K562 (cell line): ENCODE results near the gene CALM1. TPM values are rescaled to one million over a fixed set of nuclear protein-coding genes. Genes with fewer than 3 reads are reported as not detected.
A peak's percentile ranks its signal among the peaks of the same experiment; 100 is the strongest.

Source experiments
- CEBPG ChIP-seq, 3 experiments: fragments of 200-800 bp in 1 of 3; sonication (Bioruptor generic) in 1 of 3; sonication (generic) in 1 of 3; formaldehyde crosslinking in 1 of 3; IDR thresholded peaks in 2 of 3; conservative IDR thresholded peaks in 1 of 3; 2 replicates each; pipeline versions ENCODE4 v1.6.1 to v1.8.0; 2016 to 2022; ENCODE audit warnings: missing compliant biosample characterization in 2 of 3, missing genetic modification characterization in 2 of 3, mild to moderate bottlenecking in 1 of 3, missing genetic modification reagents in 1 of 3
- FIP1L1 ChIP-seq: fragments of 200-400 bp; formaldehyde crosslinking; IDR thresholded peaks from 2 replicates; pipeline ENCODE4 v1.6.1; 2018; ENCODE audit warnings: mild to moderate bottlenecking, low read depth, low read length; ENCODE audit not compliant: poor library complexity, severe bottlenecking
- JUN ChIP-seq, 2 experiments: sonication (generic) in 1 of 2; formaldehyde crosslinking in 1 of 2; IDR thresholded peaks; 2 replicates each; pipeline versions ENCODE4 v1.6.1 to v1.8.0; 2012 to 2022; ENCODE audit warnings: borderline replicate concordance in 2 of 2, mild to moderate bottlenecking in 2 of 2, improper control_type of control experiment in 1 of 2, low read depth in 1 of 2, low read length in 1 of 2, missing genetic modification reagents in 1 of 2
- JUND ChIP-seq, 2 experiments: IDR thresholded peaks; 2 replicates in 1 of 2; 3 replicates in 1 of 2; pipeline ENCODE4 v1.6.1; 2011; ENCODE audit warnings: borderline replicate concordance in 2 of 2, low read depth in 2 of 2, low read length in 2 of 2, improper control_type of control experiment in 1 of 2, missing biosample characterization in 1 of 2, missing genetic modification characterization in 1 of 2, missing genetic modification reagents in 1 of 2
- KDM2B ChIP-seq: fragments of 250-450 bp; sonication (Bioruptor Pico); IDR thresholded peaks from 2 replicates; pipeline ENCODE4 v1.8.0; 2021; ENCODE audit warnings: mild to moderate bottlenecking, moderate library complexity
- NEUROD1 ChIP-seq: fragments of 150-350 bp; IDR thresholded peaks from 2 replicates; pipeline ENCODE4 v1.6.1; 2014; ENCODE audit warnings: borderline replicate concordance, low read length, low read depth; ENCODE audit not compliant: partially characterized antibody
- RBM25 ChIP-seq: fragments of 200-400 bp; formaldehyde crosslinking; IDR thresholded peaks from 2 replicates; pipeline ENCODE4 v1.6.1; 2018; ENCODE audit warnings: low read length, low read depth, moderate library complexity; ENCODE audit not compliant: severe bottlenecking
- ZNF232 ChIP-seq: sonication (generic); formaldehyde crosslinking; IDR thresholded peaks from 2 replicates; pipeline ENCODE4 v1.8.0; 2022; ENCODE audit warnings: mild to moderate bottlenecking, missing genetic modification reagents
- polyA plus RNA-seq, 8 experiments: library from polyadenylated mRNA; depleted of rRNA in 4 of 8; stranded (reverse) in 5 of 8; unstranded in 3 of 8; fragments of >200 nt; fragmentation: Nextera tagmentation in 2 of 8; fragmentation: Illumina TruSeq in 1 of 8; extraction: Ambion mirVana in 2 of 8; extraction: Trizol in 1 of 8; gene quantifications; 2 replicates each; pipeline versions ENCODE4 v1.2.1 to v1.2.3, GENCODE V29; 2011 to 2014; ENCODE audit warnings: inconsistent platforms in 1 of 8, missing spikeins in 1 of 8
- total RNA-seq, 7 experiments: library from RNA; depleted of rRNA in 6 of 7; stranded (reverse); fragments of >200 nt in 6 of 7; fragmentation: Illumina TruSeq in 2 of 7; extraction: Trizol in 2 of 7; gene quantifications; 2 replicates each; pipeline versions ENCODE4 v1.2.1 to v1.2.3, GENCODE V29; 2011 to 2021; ENCODE audit warnings: low replicate concordance in 1 of 7
- TF ChIP-seq, protein P1 (sequence below): fragments of 200-800 bp; sonication (Bioruptor generic); IDR thresholded peaks from 2 replicates; pipeline ENCODE4 v1.6.1; 2016; ENCODE audit warnings: missing genetic modification characterization, missing compliant biosample characterization
- TF ChIP-seq, protein P2 (sequence below): fragments of 250-450 bp; sonication (Bioruptor Pico); IDR thresholded peaks from 2 replicates; pipeline ENCODE4 v1.5.0; 2022; ENCODE audit warnings: mild to moderate bottlenecking
- TF ChIP-seq, protein P3 (sequence below): fragments of 450-650 bp; IDR thresholded peaks from 2 replicates; pipeline ENCODE4 v1.6.1; 2016; ENCODE audit warnings: missing biosample characterization, missing genetic modification characterization
- TF ChIP-seq, protein P4 (sequence below): fragments of 450-650 bp; IDR thresholded peaks from 2 replicates; pipeline ENCODE4 v1.6.1; 2016

Gene CALM1
- total and polyA plus RNA-seq, 9 of the 15 experiments (the other 6 are each of a cell fraction or from before 2014, with no cell fraction given) = 48.0 to 269 (median 158) TPM

DNA sequence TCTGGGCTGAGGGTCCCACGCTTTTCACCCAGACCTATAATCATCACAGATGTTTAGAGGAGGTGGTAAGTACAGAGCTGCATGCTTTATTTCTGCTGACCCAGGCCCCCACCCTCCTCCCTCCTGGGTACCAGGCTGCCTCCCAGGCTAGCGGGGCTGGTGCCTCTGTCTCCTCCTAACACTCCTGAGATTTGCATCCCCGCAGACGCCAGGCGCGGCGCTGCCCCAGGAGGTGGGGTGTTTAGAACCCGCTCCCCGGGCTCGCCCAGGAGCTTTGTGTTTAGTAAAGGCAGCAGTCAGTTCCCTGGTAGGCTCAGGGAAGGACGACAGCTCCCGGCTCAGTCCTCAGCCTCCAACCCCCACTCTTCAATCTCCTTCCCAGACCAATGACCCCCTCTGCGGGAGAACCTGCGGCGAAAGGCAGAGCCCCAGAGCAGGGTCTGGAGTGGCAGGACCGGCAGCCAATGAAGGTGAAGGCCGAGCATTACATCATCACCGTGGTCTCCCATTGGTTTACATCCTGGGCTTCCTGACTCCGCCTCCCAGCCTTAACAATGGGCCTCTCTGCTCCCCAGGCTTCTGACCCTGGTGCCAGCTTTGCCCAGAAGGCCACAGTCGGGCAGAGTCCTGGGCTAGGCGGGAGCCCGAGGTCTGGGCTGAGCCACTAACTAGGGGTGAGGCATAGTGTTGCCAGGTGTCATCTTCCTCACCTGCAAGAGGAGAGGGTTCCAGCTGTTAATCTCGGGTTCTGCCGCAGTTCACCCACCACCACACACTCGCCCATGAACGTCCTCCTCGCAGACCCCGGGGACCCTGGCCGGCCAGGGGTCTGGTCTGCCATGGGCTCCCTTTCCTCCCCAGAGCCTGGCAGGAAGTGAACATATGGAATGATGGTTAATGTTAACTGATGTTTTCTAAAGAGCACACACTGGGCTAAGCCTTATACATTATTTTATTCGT is 57.5 kb downstream of the CALM1 start (continued):
- TF ChIP-seq, protein P1, sequence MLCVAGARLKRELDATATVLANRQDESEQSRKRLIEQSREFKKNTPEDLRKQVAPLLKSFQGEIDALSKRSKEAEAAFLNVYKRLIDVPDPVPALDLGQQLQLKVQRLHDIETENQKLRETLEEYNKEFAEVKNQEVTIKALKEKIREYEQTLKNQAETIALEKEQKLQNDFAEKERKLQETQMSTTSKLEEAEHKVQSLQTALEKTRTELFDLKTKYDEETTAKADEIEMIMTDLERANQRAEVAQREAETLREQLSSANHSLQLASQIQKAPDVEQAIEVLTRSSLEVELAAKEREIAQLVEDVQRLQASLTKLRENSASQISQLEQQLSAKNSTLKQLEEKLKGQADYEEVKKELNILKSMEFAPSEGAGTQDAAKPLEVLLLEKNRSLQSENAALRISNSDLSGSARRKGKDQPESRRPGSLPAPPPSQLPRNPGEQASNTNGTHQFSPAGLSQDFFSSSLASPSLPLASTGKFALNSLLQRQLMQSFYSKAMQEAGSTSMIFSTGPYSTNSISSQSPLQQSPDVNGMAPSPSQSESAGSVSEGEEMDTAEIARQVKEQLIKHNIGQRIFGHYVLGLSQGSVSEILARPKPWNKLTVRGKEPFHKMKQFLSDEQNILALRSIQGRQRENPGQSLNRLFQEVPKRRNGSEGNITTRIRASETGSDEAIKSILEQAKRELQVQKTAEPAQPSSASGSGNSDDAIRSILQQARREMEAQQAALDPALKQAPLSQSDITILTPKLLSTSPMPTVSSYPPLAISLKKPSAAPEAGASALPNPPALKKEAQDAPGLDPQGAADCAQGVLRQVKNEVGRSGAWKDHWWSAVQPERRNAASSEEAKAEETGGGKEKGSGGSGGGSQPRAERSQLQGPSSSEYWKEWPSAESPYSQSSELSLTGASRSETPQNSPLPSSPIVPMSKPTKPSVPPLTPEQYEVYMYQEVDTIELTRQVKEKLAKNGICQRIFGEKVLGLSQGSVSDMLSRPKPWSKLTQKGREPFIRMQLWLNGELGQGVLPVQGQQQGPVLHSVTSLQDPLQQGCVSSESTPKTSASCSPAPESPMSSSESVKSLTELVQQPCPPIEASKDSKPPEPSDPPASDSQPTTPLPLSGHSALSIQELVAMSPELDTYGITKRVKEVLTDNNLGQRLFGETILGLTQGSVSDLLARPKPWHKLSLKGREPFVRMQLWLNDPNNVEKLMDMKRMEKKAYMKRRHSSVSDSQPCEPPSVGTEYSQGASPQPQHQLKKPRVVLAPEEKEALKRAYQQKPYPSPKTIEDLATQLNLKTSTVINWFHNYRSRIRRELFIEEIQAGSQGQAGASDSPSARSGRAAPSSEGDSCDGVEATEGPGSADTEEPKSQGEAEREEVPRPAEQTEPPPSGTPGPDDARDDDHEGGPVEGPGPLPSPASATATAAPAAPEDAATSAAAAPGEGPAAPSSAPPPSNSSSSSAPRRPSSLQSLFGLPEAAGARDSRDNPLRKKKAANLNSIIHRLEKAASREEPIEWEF (CRISPR knock-in tag) = no peak
- TF ChIP-seq, protein P2, sequence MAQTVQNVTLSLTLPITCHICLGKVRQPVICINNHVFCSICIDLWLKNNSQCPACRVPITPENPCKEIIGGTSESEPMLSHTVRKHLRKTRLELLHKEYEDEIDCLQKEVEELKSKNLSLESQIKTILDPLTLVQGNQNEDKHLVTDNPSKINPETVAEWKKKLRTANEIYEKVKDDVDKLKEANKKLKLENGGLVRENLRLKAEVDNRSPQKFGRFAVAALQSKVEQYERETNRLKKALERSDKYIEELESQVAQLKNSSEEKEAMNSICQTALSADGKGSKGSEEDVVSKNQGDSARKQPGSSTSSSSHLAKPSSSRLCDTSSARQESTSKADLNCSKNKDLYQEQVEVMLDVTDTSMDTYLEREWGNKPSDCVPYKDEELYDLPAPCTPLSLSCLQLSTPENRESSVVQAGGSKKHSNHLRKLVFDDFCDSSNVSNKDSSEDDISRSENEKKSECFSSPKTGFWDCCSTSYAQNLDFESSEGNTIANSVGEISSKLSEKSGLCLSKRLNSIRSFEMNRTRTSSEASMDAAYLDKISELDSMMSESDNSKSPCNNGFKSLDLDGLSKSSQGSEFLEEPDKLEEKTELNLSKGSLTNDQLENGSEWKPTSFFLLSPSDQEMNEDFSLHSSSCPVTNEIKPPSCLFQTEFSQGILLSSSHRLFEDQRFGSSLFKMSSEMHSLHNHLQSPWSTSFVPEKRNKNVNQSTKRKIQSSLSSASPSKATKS = no peak
- TF ChIP-seq, protein P3, sequence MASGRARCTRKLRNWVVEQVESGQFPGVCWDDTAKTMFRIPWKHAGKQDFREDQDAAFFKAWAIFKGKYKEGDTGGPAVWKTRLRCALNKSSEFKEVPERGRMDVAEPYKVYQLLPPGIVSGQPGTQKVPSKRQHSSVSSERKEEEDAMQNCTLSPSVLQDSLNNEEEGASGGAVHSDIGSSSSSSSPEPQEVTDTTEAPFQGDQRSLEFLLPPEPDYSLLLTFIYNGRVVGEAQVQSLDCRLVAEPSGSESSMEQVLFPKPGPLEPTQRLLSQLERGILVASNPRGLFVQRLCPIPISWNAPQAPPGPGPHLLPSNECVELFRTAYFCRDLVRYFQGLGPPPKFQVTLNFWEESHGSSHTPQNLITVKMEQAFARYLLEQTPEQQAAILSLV (tag) = no peak
- TF ChIP-seq, protein P4, sequence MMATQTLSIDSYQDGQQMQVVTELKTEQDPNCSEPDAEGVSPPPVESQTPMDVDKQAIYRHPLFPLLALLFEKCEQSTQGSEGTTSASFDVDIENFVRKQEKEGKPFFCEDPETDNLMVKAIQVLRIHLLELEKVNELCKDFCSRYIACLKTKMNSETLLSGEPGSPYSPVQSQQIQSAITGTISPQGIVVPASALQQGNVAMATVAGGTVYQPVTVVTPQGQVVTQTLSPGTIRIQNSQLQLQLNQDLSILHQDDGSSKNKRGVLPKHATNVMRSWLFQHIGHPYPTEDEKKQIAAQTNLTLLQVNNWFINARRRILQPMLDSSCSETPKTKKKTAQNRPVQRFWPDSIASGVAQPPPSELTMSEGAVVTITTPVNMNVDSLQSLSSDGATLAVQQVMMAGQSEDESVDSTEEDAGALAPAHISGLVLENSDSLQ = peak; percentile 99
- TF ChIP-seq NEUROD1 = peak; percentile 44
- TF ChIP-seq KDM2B (CRISPR knock-in tag) = no peak
- 0 out of 2 replicates have a peak, but pooled peaks have one; percentile 19 for TF ChIP-seq JUN (IDR thresholded peaks at IDR 0.05; ENCODE audit: borderline replicate concordance, low read depth, low read length)
- TF ChIP-seq JUN (CRISPR knock-in tag; IDR thresholded peaks at IDR 0.05; ENCODE audit: borderline replicate concordance) = no peak
- no peak for TF ChIP-seq ZNF232 (CRISPR knock-in tag)
- peak; percentile 33; the same call in 1 of the 2 replicates for TF ChIP-seq CEBPG (CRISPR knock-in tag; IDR thresholded peaks at IDR 0.05)
- peak in 1 of 2 experiments; percentile 59; a peak in 1 of 4 replicates for TF ChIP-seq CEBPG (tag; conservative IDR thresholded peaks at IDR 0.05 in 1 of 2, IDR thresholded peaks at IDR 0.05 in 1 of 2)
- TF ChIP-seq RBM25 = peak; percentile 59
- TF ChIP-seq FIP1L1 = no peak
- TF ChIP-seq JUND (IDR thresholded peaks at IDR 0.05; ENCODE audit: borderline replicate concordance, low read depth, low read length) = peak; percentile 54; the same call in 1 of the 2 replicates
- TF ChIP-seq JUND (tag; IDR thresholded peaks at IDR 0.05; ENCODE audit: borderline replicate concordance, low read depth, low read length) = peak; percentile 56; the same call in 2 of the 3 replicates
